H54 (cell line): ENCODE measurements around the gene TMPRSS13.

Source experiments
- DNase-seq: peaks from one replicate; pipeline ENCODE4 v3.0.0; 2011; ENCODE audit warnings: low spot score, mixed read lengths; ENCODE audit not compliant: insufficient read length
- FAIRE-seq: peaks from 3 replicates; lab custom pipeline; 2011; peaks lifted over from hg19 to GRCh38; lab: Jason Lieb, UNC
- POLR2A ChIP-seq: IDR thresholded peaks from 2 replicates; pipeline ENCODE4 v1.6.1; 2011; ENCODE audit warnings: low read depth, mild to moderate bottlenecking, low read length

Gene TMPRSS13

GRCh38 chr11:117898059-117898458 is 31.1 kb downstream of the TMPRSS13 start:
- no peak for TF ChIP-seq POLR2A
- DNase-seq = no peak
- FAIRE-seq = no peak

- FAIRE-seq (no peak), DNase-seq (no peak)
- no peak for TF ChIP-seq POLR2A
These were observed 36.6 kb downstream of the TMPRSS13 start for GRCh38 chr11:117892651-117893050.

GRCh38 chr11:117891362-117891761 is 37.8 kb downstream of the TMPRSS13 start:
- no peak for TF ChIP-seq POLR2A
- no peak for FAIRE-seq
- no peak for DNase-seq

- no peak for DNase-seq
- TF ChIP-seq POLR2A = no peak
- no peak for FAIRE-seq
These were observed 41.0 kb downstream of the TMPRSS13 start for GRCh38 chr11:117888139-117888566.

- FAIRE-seq (no peak), DNase-seq (no peak)
- no peak for TF ChIP-seq POLR2A
These were observed 41.6 kb downstream of the TMPRSS13 start for GRCh38 chr11:117887431-117888138.

GRCh38 chr11:117885777-117886176 is 43.4 kb downstream of the TMPRSS13 start:
- no peak for FAIRE-seq
- no peak for TF ChIP-seq POLR2A
- DNase-seq = no peak

- no peak for DNase-seq
These were observed 44.2 kb downstream of the TMPRSS13 start for GRCh38 chr11:117884994-117885393.

GRCh38 chr11:117883063-117883462 is 46.1 kb downstream of the TMPRSS13 start:
- DNase-seq = no peak
- TF ChIP-seq POLR2A = no peak
- no peak for FAIRE-seq

More at GRCh38 chr11:117884994-117885393, 44.2 kb downstream of the TMPRSS13 start:
- TF ChIP-seq POLR2A = no peak
- no peak for FAIRE-seq

- DNase-seq (no peak), FAIRE-seq (no peak)
- TF ChIP-seq POLR2A = no peak
These were observed 46.8 kb downstream of the TMPRSS13 start for GRCh38 chr11:117882311-117882905.

GRCh38 chr11:117881217-117881616 is 48.0 kb downstream of the TMPRSS13 start:
- no peak for FAIRE-seq
- no peak for DNase-seq
- TF ChIP-seq POLR2A = no peak

- DNase-seq (no peak), FAIRE-seq (no peak)
- no peak for TF ChIP-seq POLR2A
These were observed 49.4 kb downstream of the TMPRSS13 start for GRCh38 chr11:117879516-117880480.

- FAIRE-seq = no peak
- no peak for DNase-seq
- TF ChIP-seq POLR2A = no peak
These were observed 50.2 kb downstream of the TMPRSS13 start for GRCh38 chr11:117878939-117879475.

- no peak for TF ChIP-seq POLR2A
- FAIRE-seq (no peak), DNase-seq (no peak)
These were observed 50.8 kb downstream of the TMPRSS13 start for GRCh38 chr11:117878314-117878938.
